ENCODE data around the gene FKBP7. TPM values are rescaled to one million over a fixed set of nuclear protein-coding genes. Genes with fewer than 3 reads are reported as not detected.
"Not testable (repeated sequence)": the region's sequence is repeated elsewhere in the genome, so short reads cannot be mapped to it uniquely, and the experiment has no call there.

The FKBP7 gene
- total RNA-seq, 1 experiment from 2014 or later: 6.2 TPM

DNA sequence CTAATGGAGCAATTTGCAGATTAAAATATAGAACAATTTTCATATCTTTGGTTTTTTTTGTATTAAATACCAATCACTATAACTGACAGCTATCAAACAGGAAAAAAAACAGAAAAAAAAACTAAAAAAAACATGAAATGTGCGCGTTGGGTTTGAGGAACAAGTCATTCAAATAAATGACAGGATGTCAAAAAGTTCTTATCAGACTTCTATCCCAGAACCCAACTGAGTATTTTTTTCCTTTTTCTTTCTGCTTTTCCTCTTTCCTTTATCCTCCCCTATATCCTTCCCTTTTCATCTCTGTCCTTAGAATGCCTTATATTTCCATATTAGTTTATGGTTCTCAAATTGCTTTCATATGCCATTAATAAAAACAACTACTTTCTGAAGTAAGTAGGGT lies 41.7 kb downstream of the FKBP7 start:
- Histone ChIP-seq H2AFZ (ENCODE audit: low read length) (no peak overlapping the region), H3K9me2 (replicated peaks; ENCODE audit: insufficient read depth, low read length) (no peaks in the 10 kb centered on the region), H3K27ac (ENCODE audit: low read length) (no peak overlapping the region), H3K9ac (ENCODE audit: low read length) (no peak overlapping the region), H4K20me1 (ENCODE audit: insufficient read depth, low read depth, low read length) (no peaks in the 10 kb centered on the region), H3K9me3 (ENCODE audit: low read length) (no peaks in the 10 kb centered on the region), H3K4me1 (ENCODE audit: low read length) (no peaks in the 10 kb centered on the region), H3K79me2 (ENCODE audit: low read length) (peaks cover 5% of the 10 kb centered on the region; the same call in 1 of the 2 replicates), H3K27me3 (ENCODE audit: low read length) (no peaks in the 10 kb centered on the region), H3K4me3 (ENCODE audit: low read length) (no peak overlapping the region), H3K36me3 (ENCODE audit: insufficient read depth, low read length) (peaks cover 73% of the 10 kb centered on the region), H3K4me2 (ENCODE audit: low read depth, low read length, poor library complexity, severe bottlenecking) (no peak overlapping the region)
- no peak for DNase-seq

DNA sequence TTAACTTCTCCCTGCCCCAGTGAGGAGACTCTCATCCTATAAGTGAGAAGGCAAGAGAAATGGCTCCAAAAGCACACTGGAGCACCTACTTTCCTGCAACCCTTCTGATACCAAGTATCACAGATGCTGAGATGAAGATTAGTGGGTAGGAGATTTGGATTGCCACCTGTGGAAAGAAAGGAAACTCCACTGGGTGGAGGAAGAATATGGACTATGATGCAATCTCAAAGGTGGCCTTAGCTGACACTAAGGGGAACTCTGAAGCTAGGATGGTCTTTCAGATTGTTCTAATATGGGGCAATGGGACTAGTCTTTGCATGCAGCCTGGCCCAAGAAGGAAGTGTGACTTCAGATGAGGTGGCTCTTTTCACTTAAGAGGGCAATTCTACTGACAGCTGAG lies 49.1 kb downstream of the FKBP7 start:
- H3K4me1 ChIP-seq (ENCODE audit: low read length): no peaks in the 10 kb centered on the region
- H3K4me2 ChIP-seq (ENCODE audit: low read depth, low read length, poor library complexity, severe bottlenecking): no peak overlapping the region
- H3K27me3 ChIP-seq (ENCODE audit: low read length): no peaks in the 10 kb centered on the region

DNA sequence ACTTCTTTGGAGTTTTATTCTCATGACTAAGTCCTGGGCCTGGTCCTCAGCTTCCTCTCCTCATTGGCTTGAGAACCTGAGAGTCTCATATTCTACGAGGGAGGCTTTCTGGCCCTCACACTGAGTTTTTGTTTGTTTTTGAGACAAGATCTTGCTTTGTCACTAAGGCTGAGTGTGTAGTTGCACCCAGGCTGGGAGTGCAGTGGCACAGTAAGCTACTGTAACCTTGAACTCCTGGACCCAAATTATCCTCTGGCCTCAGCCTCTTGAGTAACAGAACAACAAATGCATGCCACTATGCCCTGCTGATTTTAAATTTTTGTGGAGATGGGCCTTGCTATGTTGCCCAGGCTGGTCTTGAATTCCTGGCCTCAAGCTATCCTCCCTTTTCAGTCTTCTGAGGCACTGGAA lies 50.0 kb downstream of the FKBP7 start:
- Histone ChIP-seq H3K9me3 (ENCODE audit: low read length) (no peaks in the 10 kb centered on the region), H3K79me2 (ENCODE audit: low read length) (no peaks in the 10 kb centered on the region), H2AFZ (ENCODE audit: low read length) (no peak overlapping the region), H3K4me3 (ENCODE audit: low read length) (no peak overlapping the region), H3K27me3 (ENCODE audit: low read length) (no peaks in the 10 kb centered on the region), H3K4me2 (ENCODE audit: low read depth, low read length, poor library complexity, severe bottlenecking) (no peak overlapping the region), H3K4me1 (ENCODE audit: low read length) (no peaks in the 10 kb centered on the region), H4K20me1 (ENCODE audit: insufficient read depth, low read depth, low read length) (no peaks in the 10 kb centered on the region), H3K36me3 (ENCODE audit: insufficient read depth, low read length) (peaks cover 30% of the 10 kb centered on the region; the same call in 1 of the 2 replicates), H3K9ac (ENCODE audit: low read length) (no peak overlapping the region), H3K27ac (ENCODE audit: low read length) (no peak overlapping the region), H3K9me2 (replicated peaks; ENCODE audit: insufficient read depth, low read length) (no peaks in the 10 kb centered on the region)
- no peak for DNase-seq

More for the DNA sequence above, 49.1 kb downstream of the FKBP7 start:
- no peaks in the 10 kb centered on the region for H3K9me3 ChIP-seq (ENCODE audit: low read length)
- peaks cover 37% of the 10 kb centered on the region for H3K36me3 ChIP-seq (ENCODE audit: insufficient read depth, low read length)
- no peak overlapping the region for H3K9ac ChIP-seq (ENCODE audit: low read length)
- no peaks in the 10 kb centered on the region for H3K79me2 ChIP-seq (ENCODE audit: low read length)
- H4K20me1 ChIP-seq (ENCODE audit: insufficient read depth, low read depth, low read length): no peaks in the 10 kb centered on the region
- no peak for DNase-seq
- no peak overlapping the region for H3K27ac ChIP-seq (ENCODE audit: low read length)
- H3K9me2 ChIP-seq (replicated peaks; ENCODE audit: insufficient read depth, low read length): no peaks in the 10 kb centered on the region
- no peak overlapping the region for H2AFZ ChIP-seq (ENCODE audit: low read length)
- no peak overlapping the region for H3K4me3 ChIP-seq (ENCODE audit: low read length)

DNA sequence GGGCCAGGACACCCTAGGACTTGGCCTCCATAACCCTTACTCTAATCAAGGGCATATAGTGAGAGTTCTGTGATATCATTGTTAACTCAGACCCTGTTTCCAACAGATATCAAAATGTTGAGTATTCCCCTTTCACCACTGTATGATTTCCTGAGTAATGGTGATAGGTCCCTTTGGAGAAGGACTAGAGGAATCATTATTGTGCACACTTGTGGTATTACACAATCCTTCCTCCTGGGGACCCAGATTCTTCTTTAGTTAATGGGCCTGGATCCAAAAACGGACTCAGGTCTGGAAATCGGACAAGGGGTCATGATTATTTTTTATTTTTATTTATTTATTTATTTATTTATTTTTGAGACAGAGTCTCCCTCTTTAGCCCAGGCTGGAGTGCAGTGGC lies 50.9 kb downstream of the FKBP7 start:
- Histone ChIP-seq H3K4me2 (ENCODE audit: low read depth, low read length, poor library complexity, severe bottlenecking) (no peak overlapping the region), H3K9me2 (replicated peaks; ENCODE audit: insufficient read depth, low read length) (no peaks in the 10 kb centered on the region), H3K9ac (ENCODE audit: low read length) (no peak overlapping the region), H3K4me3 (ENCODE audit: low read length) (no peak overlapping the region), H2AFZ (ENCODE audit: low read length) (no peak overlapping the region), H3K36me3 (ENCODE audit: insufficient read depth, low read length) (peaks cover 20% of the 10 kb centered on the region; the same call in 1 of the 2 replicates), H4K20me1 (ENCODE audit: insufficient read depth, low read depth, low read length) (no peaks in the 10 kb centered on the region), H3K27ac (ENCODE audit: low read length) (no peak overlapping the region), H3K9me3 (ENCODE audit: low read length) (no peaks in the 10 kb centered on the region), H3K79me2 (ENCODE audit: low read length) (no peaks in the 10 kb centered on the region), H3K4me1 (ENCODE audit: low read length) (no peaks in the 10 kb centered on the region), H3K27me3 (ENCODE audit: low read length) (no peaks in the 10 kb centered on the region)
- no peak for DNase-seq

DNA sequence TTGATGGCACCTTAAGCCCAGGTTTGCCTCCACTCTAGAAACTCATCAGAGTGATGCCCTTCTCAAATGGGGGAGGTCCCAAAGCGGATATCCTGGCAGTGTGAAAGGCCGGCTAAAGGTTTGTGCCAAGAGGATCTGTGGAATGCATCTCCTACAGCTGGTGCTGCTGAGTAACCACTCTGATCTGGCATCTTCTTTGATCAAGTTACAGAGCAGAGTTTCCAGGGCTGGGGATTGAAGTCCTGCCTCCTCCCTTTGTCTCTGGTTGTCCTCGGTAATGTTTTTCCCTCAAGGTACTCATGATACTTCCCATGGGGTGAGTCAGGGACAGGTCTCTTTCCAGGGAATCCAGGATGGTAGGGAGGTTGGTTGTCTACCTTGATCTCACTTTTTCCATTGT lies 52.0 kb downstream of the FKBP7 start:
- Histone ChIP-seq H3K36me3 (ENCODE audit: insufficient read depth, low read length) (peaks cover 10% of the 10 kb centered on the region; the same call in 1 of the 2 replicates), H3K79me2 (ENCODE audit: low read length) (no peaks in the 10 kb centered on the region), H3K27me3 (ENCODE audit: low read length) (no peaks in the 10 kb centered on the region), H3K9me3 (ENCODE audit: low read length) (no peaks in the 10 kb centered on the region), H2AFZ (ENCODE audit: low read length) (no peak overlapping the region), H3K27ac (ENCODE audit: low read length) (no peak overlapping the region), H4K20me1 (ENCODE audit: insufficient read depth, low read depth, low read length) (no peaks in the 10 kb centered on the region), H3K9ac (ENCODE audit: low read length) (no peak overlapping the region), H3K4me3 (ENCODE audit: low read length) (no peak overlapping the region), H3K4me1 (ENCODE audit: low read length) (no peaks in the 10 kb centered on the region), H3K9me2 (replicated peaks; ENCODE audit: insufficient read depth, low read length) (no peaks in the 10 kb centered on the region), H3K4me2 (ENCODE audit: low read depth, low read length, poor library complexity, severe bottlenecking) (no peak overlapping the region)
- DNase-seq: no peak

DNA sequence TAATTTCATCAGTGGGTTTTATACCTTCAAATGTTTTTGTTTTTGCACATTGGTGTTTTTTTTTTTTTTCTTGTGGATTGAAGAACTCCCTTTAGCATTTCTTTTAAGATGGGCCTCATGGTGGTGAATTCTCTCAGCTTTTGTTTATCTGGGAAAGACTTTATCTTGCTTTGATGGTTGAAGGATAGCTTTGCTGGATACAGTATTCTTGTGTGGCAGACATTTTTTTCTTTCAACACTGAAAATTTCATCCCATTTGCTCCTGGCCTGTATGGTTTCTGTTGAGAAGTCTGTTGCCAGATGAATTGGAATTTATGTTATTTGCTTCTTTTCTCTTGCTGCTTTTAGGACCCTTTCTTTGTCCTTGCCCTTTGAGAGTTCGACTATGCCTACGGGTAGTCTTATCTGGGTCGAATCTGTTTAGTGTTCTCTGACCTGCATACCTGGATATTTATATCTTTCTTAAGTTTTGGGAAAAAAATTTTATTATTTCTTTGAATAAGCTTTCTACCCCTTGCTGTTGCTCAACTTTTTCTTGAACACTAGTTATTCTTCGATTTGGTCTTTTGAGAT lies 53.1 kb downstream of the FKBP7 start:
- H3K4me1 ChIP-seq (ENCODE audit: low read length): no peaks in the 10 kb centered on the region; the same call in 1 of the 2 replicates
- no peaks in the 10 kb centered on the region for H3K27me3 ChIP-seq (ENCODE audit: low read length)
- H3K4me3 ChIP-seq (ENCODE audit: low read length): no peak overlapping the region
- no peak for DNase-seq
- H3K4me2 ChIP-seq (ENCODE audit: low read depth, low read length, poor library complexity, severe bottlenecking): no peak overlapping the region
- no peaks in the 10 kb centered on the region for H3K9me3 ChIP-seq (ENCODE audit: low read length)
- no peak overlapping the region for H3K27ac ChIP-seq (ENCODE audit: low read length)
- no peaks in the 10 kb centered on the region for H3K9me2 ChIP-seq (replicated peaks; ENCODE audit: insufficient read depth, low read length)
- H3K36me3 ChIP-seq (ENCODE audit: insufficient read depth, low read length): peaks cover 5% of the 10 kb centered on the region; the same call in 1 of the 2 replicates
- H4K20me1 ChIP-seq (ENCODE audit: insufficient read depth, low read depth, low read length): no peaks in the 10 kb centered on the region
- no peak overlapping the region for H2AFZ ChIP-seq (ENCODE audit: low read length)
- H3K79me2 ChIP-seq (ENCODE audit: low read length): no peaks in the 10 kb centered on the region
- no peak overlapping the region for H3K9ac ChIP-seq (ENCODE audit: low read length)

DNA sequence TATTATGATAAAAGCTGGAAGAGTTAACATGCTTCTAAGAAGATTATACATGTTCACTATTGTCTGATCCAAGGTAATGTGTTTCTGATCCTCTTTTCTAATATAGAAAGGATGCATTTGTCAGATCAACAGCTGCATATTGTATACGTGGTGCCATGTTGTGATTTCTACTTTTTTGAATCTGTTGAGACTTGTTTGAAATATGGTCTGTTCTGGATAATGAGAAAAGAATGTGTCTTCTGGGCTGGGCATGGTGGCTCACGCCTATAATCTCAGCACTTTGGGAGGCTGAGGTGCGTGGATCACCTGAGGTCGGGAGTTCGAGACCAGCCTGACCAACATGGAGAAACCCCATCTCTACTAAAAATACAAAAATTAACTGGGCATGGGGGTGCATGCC lies 54.7 kb downstream of the FKBP7 start:
- not testable (repeated sequence) for H2AFZ ChIP-seq (ENCODE audit: low read length); H3K27ac ChIP-seq (ENCODE audit: low read length); H3K9ac ChIP-seq (ENCODE audit: low read length); H3K9me3 ChIP-seq (ENCODE audit: low read length); H3K79me2 ChIP-seq (ENCODE audit: low read length); DNase-seq; H3K9me2 ChIP-seq (replicated peaks; ENCODE audit: insufficient read depth, low read length); H3K4me1 ChIP-seq (ENCODE audit: low read length); H3K27me3 ChIP-seq (ENCODE audit: low read length); H3K36me3 ChIP-seq (ENCODE audit: insufficient read depth, low read length); H4K20me1 ChIP-seq (ENCODE audit: insufficient read depth, low read depth, low read length); H3K4me2 ChIP-seq (ENCODE audit: low read depth, low read length, poor library complexity, severe bottlenecking); H3K4me3 ChIP-seq (ENCODE audit: low read length)

DNA sequence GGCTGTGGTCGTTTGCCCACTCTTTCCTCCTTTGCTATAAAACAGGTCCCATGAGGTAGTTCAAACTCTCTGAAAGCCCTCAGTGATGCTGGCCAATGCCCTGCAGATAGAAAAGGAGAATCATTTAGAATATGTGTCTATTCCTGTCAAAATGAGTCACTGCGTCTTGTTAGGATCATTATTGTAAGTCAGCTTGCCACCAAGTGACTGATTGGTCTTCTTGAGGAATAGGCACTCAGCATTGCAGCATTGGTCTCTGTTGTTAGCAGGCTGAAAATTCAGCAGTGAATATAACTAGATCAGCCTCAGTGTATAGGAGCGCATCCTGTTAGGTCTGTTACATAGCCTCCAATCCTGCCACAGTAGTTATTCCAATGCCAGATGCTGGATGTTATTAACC lies 56.3 kb downstream of the FKBP7 start:
- DNase-seq: no peak
- Histone ChIP-seq H3K27ac (ENCODE audit: low read length) (no peak overlapping the region), H3K27me3 (ENCODE audit: low read length) (no peaks in the 10 kb centered on the region), H3K9ac (ENCODE audit: low read length) (no peak overlapping the region), H3K4me2 (ENCODE audit: low read depth, low read length, poor library complexity, severe bottlenecking) (no peak overlapping the region), H3K4me3 (ENCODE audit: low read length) (no peak overlapping the region), H3K36me3 (ENCODE audit: insufficient read depth, low read length) (no peaks in the 10 kb centered on the region), H3K9me3 (ENCODE audit: low read length) (no peaks in the 10 kb centered on the region), H2AFZ (ENCODE audit: low read length) (no peak overlapping the region), H3K9me2 (replicated peaks; ENCODE audit: insufficient read depth, low read length) (no peaks in the 10 kb centered on the region), H4K20me1 (ENCODE audit: insufficient read depth, low read depth, low read length) (no peaks in the 10 kb centered on the region), H3K4me1 (ENCODE audit: low read length) (no peaks in the 10 kb centered on the region; the same call in 1 of the 2 replicates), H3K79me2 (ENCODE audit: low read length) (no peaks in the 10 kb centered on the region)
